A549 (cell line): ENCODE data around the gene ISCA2.

Experiments used
- BCL3 ChIP-seq: fragments of >200 bp; sonication (Bioruptor Twin); formaldehyde crosslinking; IDR thresholded peaks from 3 replicates; pipeline ENCODE4 v1.6.1; 2016
- BHLHE40 ChIP-seq: IDR thresholded peaks from 2 replicates; pipeline ENCODE4 v1.6.1; 2012; ENCODE audit warnings: low read depth, low read length, inconsistent platforms
- EHMT2 ChIP-seq: fragments of 200-600 bp; sonication (generic); IDR thresholded peaks from 2 replicates; pipeline ENCODE4 v1.6.1; 2016; ENCODE audit warnings: antibody characterized with exemption, low read depth, mild to moderate bottlenecking, moderate library complexity
- JUN ChIP-seq, 2 experiments: fragments of >200 bp; sonication (Bioruptor Twin); formaldehyde crosslinking; IDR thresholded peaks; 2 replicates in 1 of 2; 3 replicates in 1 of 2; pipeline ENCODE4 v1.6.1; 2016 to 2017
- JUNB ChIP-seq: fragments of >200 bp; sonication (Bioruptor Twin); formaldehyde crosslinking; IDR thresholded peaks from 2 replicates; pipeline ENCODE4 v1.6.1; 2016
- MAZ ChIP-seq: fragments of 150-350 bp; IDR thresholded peaks from 2 replicates; pipeline ENCODE4 v1.6.1; 2014; ENCODE audit warnings: antibody characterized with exemption, low read depth, low read length, borderline replicate concordance
- PHF8 ChIP-seq: fragments of 200-600 bp; sonication (generic); IDR thresholded peaks from 2 replicates; pipeline ENCODE4 v1.6.1; 2016; ENCODE audit warnings: low read depth, mild to moderate bottlenecking, antibody characterized with exemption, moderate library complexity, borderline replicate concordance
- POLR2A ChIP-seq: IDR thresholded peaks from 2 replicates; pipeline ENCODE4 v1.6.1; 2012; ENCODE audit warnings: mild to moderate bottlenecking, low read length
- RAD21 ChIP-seq, 2 experiments: fragments of >200 bp in 1 of 2; sonication (Bioruptor Twin) in 1 of 2; formaldehyde crosslinking in 1 of 2; IDR thresholded peaks in 1 of 2; conservative IDR thresholded peaks in 1 of 2; 2 replicates in 1 of 2; 3 replicates in 1 of 2; pipeline ENCODE4 v1.6.1; 2012 to 2018; ENCODE audit warnings: inconsistent platforms in 1 of 2
- RCOR1 ChIP-seq: fragments of 150-350 bp; IDR thresholded peaks from 2 replicates; pipeline ENCODE4 v1.6.1; 2014; ENCODE audit warnings: antibody characterized with exemption, low read length, low read depth
- SMC3 ChIP-seq: fragments of >200 bp; sonication (Bioruptor Twin); formaldehyde crosslinking; IDR thresholded peaks from 3 replicates; pipeline ENCODE4 v1.6.1; 2018; ENCODE audit warnings: inconsistent platforms
- ZSCAN20 ChIP-seq: fragments of 250-450 bp; sonication (Bioruptor Pico); IDR thresholded peaks from 2 replicates; pipeline ENCODE4 v1.8.0; 2022; ENCODE audit warnings: mild to moderate bottlenecking, moderate library complexity
- TF ChIP-seq, protein P1 (sequence below): fragments of >200 bp; sonication (Bioruptor Twin); formaldehyde crosslinking; IDR thresholded peaks from 3 replicates; pipeline ENCODE4 v1.5.1; 2016
- TF ChIP-seq, protein P2 (sequence below): fragments of 450-650 bp; IDR thresholded peaks from 2 replicates; pipeline ENCODE4 v1.6.1; 2014; ENCODE audit warnings: antibody characterized with exemption

GRCh38 chr14:74507840-74508239 is 14.3 kb downstream of the ISCA2 start:
- TF ChIP-seq EHMT2 (no peak), BHLHE40 (no peak), BCL3 (no peak), RCOR1 (no peak), JUNB (no peak), JUN (IDR thresholded peaks at IDR 0.05) (no peak), POLR2A (no peak), PHF8 (no peak), ZSCAN20 (CRISPR knock-in tag) (no peak), MAZ (no peak), SMC3 (no peak), RAD21 (conservative IDR thresholded peaks at IDR 0.05 in 1 of 2, IDR thresholded peaks at IDR 0.05 in 1 of 2) (no peak)
- TF ChIP-seq, protein P1, sequence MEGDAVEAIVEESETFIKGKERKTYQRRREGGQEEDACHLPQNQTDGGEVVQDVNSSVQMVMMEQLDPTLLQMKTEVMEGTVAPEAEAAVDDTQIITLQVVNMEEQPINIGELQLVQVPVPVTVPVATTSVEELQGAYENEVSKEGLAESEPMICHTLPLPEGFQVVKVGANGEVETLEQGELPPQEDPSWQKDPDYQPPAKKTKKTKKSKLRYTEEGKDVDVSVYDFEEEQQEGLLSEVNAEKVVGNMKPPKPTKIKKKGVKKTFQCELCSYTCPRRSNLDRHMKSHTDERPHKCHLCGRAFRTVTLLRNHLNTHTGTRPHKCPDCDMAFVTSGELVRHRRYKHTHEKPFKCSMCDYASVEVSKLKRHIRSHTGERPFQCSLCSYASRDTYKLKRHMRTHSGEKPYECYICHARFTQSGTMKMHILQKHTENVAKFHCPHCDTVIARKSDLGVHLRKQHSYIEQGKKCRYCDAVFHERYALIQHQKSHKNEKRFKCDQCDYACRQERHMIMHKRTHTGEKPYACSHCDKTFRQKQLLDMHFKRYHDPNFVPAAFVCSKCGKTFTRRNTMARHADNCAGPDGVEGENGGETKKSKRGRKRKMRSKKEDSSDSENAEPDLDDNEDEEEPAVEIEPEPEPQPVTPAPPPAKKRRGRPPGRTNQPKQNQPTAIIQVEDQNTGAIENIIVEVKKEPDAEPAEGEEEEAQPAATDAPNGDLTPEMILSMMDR = no peak
- TF ChIP-seq, protein P2, sequence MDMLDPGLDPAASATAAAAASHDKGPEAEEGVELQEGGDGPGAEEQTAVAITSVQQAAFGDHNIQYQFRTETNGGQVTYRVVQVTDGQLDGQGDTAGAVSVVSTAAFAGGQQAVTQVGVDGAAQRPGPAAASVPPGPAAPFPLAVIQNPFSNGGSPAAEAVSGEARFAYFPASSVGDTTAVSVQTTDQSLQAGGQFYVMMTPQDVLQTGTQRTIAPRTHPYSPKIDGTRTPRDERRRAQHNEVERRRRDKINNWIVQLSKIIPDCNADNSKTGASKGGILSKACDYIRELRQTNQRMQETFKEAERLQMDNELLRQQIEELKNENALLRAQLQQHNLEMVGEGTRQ = no peak
